Measurements from ENCODE around the gene RABGAP1L. TPM values are rescaled to one million over a fixed set of nuclear protein-coding genes. Genes with fewer than 3 reads are reported as not detected.
A peak's percentile ranks its signal among the peaks of the same experiment; 100 is the strongest.

The RABGAP1L gene
- total and polyA plus RNA-seq, 2 of the 4 experiments (the other 2 are of a cell fraction), result 7.9 to 26.7 TPM

DNA sequence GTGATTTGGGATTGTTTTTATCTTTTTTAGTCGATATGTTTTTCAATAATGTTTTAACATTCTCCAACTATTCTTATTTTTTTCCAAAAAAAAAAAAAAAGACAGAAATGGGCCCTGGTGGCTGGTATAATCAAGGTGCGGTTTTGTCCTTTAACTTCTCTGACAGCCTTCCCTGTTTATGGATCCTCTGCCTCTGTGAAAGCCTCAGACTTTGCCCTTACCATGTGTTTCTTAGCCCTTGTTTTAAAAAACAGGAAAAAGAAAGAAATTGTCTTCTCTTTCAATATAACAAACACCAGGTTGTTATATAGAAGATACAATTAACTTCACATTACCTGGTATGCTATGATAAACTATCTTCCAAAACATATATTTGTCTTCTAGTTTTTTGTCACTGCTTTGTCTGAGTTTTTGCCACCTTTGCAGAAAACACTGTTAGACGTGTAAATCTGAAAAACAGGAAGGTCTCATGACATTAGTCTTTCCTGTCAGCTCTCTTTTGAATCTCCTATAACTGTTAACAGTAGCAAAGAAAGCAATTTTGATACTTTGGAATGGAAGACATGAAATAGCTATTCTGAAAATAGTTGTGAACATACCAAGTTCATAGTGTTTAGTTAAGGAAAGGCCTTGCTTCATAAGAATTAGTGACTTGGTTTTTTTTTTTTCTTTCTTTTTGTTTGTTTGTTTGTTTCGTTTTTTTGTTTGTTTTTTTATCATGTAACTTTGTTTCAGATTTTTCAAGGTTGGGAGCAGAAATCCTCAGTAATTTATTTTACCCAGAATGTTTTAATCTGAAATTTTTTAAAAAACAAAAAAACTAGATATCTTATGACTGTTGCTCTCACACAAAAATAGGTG is 808.8 kb downstream of the RABGAP1L start:
- dilution Hi-C loops (cut with HindIII; ENCODE audit: low sequenced_read_pairs, unreplicated experiment) (no loop called here), intact Hi-C loops (cut with micrococcal nuclease) (no loop called here), in situ Hi-C loops (cut with MboI; ENCODE audit: low sequenced_read_pairs) (no loop called here)
- Histone ChIP-seq H3K79me1 (ENCODE audit: low read depth in 1 of 2, low read length in 2 of 2) (no peaks in the 10 kb centered on the region), H3K4me2 (ENCODE audit: low read depth, low read length) (no peak overlapping the region), H4K8ac (ENCODE audit: low read depth in 2 of 2, low read length in 2 of 2) (no peak overlapping the region), H3K9me3 (ENCODE audit: control insufficient read depth, insufficient read depth, low read length) (no peaks in the 10 kb centered on the region), H3K9ac (ENCODE audit: low read depth, low read length) (no peak overlapping the region), H2BK120ac (ENCODE audit: low read depth, low read length) (no peak overlapping the region), H3K4me3 (ENCODE audit: insufficient read depth, low read depth, low read length) (no peak overlapping the region), H2BK20ac (ENCODE audit: low read depth, low read length) (no peak overlapping the region), H2BK5ac (ENCODE audit: low read depth, low read length, poor library complexity, severe bottlenecking) (no peak overlapping the region), H3K56ac (ENCODE audit: extremely low read depth, insufficient read depth, low read length) (no peak overlapping the region), H3K14ac (replicated peaks; ENCODE audit: low read depth, low read length) (no peak overlapping the region), H2AK9ac (replicated peaks; ENCODE audit: low read depth, low read length, poor library complexity) (no peak overlapping the region), H3K4ac (ENCODE audit: low read depth, low read length) (no peak overlapping the region), H2AFZ (replicated peaks; ENCODE audit: low read length, poor library complexity) (no peak overlapping the region), H4K5ac (ENCODE audit: low read depth, low read length) (no peak overlapping the region), H3K27me3 (ENCODE audit: control insufficient read depth, insufficient read depth, low read length) (peaks cover 8% of the 10 kb centered on the region; the same call in 1 of the 2 replicates), H3K23ac (ENCODE audit: low read depth, low read length) (no peak overlapping the region), H2AK5ac (ENCODE audit: low read depth, low read length) (no peak overlapping the region), H3K36me3 (ENCODE audit: control insufficient read depth, insufficient read depth, low read length) (no peaks in the 10 kb centered on the region), H2BK15ac (ENCODE audit: low read depth, low read length) (no peak overlapping the region), H3K18ac (ENCODE audit: low read depth, low read length) (no peak overlapping the region), H3K9me1 (ENCODE audit: insufficient read depth, low read length) (no peaks in the 10 kb centered on the region), H3K4me1 (ENCODE audit: control insufficient read depth, insufficient read depth, low read length) (no peaks in the 10 kb centered on the region), H3K27ac (ENCODE audit: insufficient read depth, low read length) (no peak overlapping the region), H4K20me1 (ENCODE audit: insufficient read depth, low read length) (no peaks in the 10 kb centered on the region), H4K91ac (ENCODE audit: insufficient read depth, low read depth, low read length) (no peak overlapping the region)
- ChIA-PET CTCF (interaction anchor here (0.6 kb wide), 2 partner anchors 9 to 1060 kb away, joined by 3 read pairs; no protein-coding TSS in a partner anchor), POLR2A (ENCODE audit: unreplicated experiment) (no interaction called here)
- ATAC-seq (ENCODE audit: low read depth) (no peak), DNase-seq (no peak)
- TF ChIP-seq CEBPB (IDR thresholded peaks at IDR 0.05; ENCODE audit: low read depth, low read length), result no peak
- 0 out of 2 replicates have a peak, but pooled peaks have one; percentile 18 for TF ChIP-seq MAFK (IDR thresholded peaks at IDR 0.05; ENCODE audit: low read depth, low read length)
- BruUV-seq (replicated peaks), result no TSS peak
- no CpG with 5 or more reads among the region's 4 CpGs for WGBS, 2 experiments (ENCODE audit: extremely low coverage in 2 of 2, insufficient read length in 1 of 2)
